Activated CD8-positive, alpha-beta memory T cell treated with anti-CD3 and anti-CD28 coated beads for 24 hours (primary cell): Measurements from ENCODE around the gene RAB31.
"Not testable (repeated sequence)": the region's sequence is repeated elsewhere in the genome, so short reads cannot be mapped to it uniquely, and the experiment has no call there.

ENCODE experiments used
- DNase-seq: peaks from one replicate; pipeline ENCODE4 v3.0.0-alpha.2; 2020

Gene RAB31, protein sequence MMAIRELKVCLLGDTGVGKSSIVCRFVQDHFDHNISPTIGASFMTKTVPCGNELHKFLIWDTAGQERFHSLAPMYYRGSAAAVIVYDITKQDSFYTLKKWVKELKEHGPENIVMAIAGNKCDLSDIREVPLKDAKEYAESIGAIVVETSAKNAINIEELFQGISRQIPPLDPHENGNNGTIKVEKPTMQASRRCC

DNA sequence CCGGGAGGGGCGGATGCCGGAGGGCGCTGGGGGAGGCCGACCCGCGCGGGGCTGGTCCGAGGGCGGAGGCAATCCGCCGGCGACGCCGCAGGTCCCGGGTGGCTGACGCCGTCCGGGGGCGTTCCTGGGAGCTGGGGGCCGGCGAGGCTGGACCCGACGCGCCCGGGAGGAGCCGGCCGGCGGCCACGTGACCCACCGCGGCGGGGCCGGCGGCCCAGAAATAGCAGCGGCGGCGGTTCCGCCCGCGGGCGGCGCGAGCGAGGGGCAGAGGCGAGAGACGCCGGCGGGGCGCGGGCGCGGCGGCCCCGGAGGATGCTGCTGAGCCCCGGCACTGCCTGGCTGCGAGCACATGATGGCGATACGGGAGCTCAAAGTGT lies at the start of gene RAB31:
RAB31 (plus strand) TSS at position 245 of the 377 bp plus-strand sequence; CDS start at position 350, 105 bp downstream.
- no peak for DNase-seq

DNA sequence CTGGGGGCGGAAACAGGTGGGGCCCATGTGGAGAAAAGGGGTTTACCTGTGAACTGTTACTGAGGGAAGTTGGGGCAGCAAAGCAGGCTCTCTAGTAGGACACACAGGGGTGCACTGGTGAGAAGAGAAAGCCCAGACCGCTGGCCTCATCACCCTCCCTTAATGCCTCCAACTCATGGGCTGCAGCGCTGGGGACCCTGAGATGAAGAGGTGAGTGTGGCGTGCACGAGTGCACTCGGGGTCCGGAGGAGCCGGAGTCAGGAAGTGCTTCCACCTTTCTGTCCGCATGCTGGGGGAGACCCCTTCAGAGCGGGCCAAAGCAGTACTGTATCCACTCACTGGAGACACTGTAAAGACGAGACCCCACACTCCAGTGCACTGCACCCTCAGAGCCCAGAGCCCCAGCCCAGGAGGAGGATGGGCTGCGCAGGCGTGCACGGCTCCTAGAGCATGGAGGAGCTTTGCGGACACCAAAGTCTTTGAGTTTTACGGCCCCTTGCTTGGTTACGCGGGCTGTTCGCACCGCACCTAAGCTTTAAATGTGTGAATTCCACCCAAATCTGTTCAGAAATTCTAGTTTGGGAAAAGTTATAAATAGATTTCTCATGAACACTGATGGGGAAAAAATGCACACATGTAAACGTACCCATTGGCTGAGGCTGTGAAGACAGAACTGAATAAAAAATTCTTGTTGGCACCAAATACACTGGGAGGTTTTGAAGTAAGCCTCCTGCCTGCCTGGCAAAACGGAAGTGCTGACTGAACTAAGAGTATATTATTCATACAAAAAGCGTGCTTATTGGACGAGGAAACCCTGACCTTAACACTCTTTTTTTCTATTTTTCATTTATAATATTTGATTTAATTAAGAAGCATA lies 48.4 kb upstream of the RAB31 start:
- no peak for DNase-seq

DNA sequence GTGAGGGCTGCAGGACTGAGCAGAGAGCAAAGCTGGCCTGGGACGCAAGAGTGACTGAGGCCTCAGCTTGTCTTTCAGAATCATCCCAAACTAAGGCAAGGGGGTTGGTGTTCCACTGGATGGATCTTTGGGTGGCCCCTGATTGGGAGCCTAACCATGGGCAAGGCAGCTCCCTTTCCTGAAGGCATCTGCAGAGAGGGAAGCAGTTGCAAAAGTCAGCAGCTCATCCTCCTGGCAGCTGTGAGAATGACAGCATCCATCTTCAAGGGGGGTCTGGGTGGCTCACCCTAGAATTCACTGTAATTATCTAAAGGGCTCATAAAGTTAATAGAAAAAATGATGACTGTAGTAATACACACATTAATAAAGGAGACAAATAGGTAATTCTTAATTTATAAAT lies 46.5 kb upstream of the RAB31 start:
- no peak for DNase-seq

DNA sequence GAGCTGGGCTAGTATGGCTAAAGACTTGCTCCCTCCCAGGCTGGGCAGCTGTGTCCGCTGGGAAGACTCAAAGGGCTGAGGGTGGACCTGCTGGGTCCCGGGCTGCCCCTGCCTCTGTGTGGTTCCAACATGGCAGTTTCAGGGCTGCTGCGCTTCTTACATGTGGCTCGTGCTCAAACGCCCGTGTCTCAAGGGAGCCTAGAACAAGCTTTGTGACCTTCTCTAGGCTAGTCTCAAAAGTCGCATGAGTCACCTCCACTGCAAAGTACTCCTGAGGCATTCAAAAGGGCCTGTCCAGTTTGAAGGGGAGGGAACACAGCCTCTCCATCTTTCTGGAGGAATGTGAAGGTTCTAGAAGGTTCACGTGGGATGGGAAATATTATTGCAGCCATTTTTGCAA lies 44.7 kb upstream of the RAB31 start:
- DNase-seq: no peak

DNA sequence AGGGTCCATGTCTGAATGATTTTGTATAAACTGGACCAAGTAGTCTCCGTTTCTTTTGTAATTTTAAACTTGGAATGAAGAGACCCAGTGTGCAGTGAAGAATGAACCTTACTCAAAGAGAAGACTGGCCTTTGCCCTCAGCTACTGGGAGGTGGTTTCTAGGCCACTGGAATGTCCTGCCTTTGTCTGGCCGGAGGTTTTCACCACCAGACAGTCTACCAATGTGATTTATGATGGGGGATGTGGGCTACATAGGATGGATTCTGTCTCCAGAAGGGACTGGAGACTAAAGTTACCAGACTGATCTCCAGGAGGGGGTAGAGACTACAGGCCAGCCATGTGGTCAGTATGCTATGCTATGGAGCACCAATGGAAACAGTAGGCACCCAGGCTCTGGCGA lies 42.8 kb upstream of the RAB31 start:
- DNase-seq: no peak

- no peak for DNase-seq
These were observed 41.6 kb upstream of the RAB31 start for GRCh38 chr18:9666548-9666947.

GRCh38 chr18:9669016-9669415 lies 39.1 kb upstream of the RAB31 start:
- no peak for DNase-seq

DNA sequence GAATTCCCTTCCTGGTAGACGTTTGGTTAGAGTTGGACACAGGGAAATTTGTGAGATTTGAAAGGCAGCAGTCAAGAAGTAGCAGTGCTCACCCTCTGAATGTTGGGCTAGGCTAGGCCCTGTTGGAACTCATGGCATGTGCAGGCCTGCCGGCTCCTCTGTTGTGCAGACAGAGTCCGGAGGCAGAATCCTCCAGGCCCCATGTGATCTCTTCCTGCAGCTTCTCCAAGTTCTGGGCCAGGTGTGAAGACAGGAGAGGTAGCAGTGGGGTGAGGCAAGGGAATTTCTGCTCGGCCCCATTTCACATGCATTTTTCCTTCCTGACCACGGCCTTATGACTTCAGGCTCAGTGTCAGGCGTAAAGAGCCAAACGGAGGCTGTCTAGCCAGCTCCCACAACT lies 36.9 kb upstream of the RAB31 start:
- DNase-seq: no peak

DNA sequence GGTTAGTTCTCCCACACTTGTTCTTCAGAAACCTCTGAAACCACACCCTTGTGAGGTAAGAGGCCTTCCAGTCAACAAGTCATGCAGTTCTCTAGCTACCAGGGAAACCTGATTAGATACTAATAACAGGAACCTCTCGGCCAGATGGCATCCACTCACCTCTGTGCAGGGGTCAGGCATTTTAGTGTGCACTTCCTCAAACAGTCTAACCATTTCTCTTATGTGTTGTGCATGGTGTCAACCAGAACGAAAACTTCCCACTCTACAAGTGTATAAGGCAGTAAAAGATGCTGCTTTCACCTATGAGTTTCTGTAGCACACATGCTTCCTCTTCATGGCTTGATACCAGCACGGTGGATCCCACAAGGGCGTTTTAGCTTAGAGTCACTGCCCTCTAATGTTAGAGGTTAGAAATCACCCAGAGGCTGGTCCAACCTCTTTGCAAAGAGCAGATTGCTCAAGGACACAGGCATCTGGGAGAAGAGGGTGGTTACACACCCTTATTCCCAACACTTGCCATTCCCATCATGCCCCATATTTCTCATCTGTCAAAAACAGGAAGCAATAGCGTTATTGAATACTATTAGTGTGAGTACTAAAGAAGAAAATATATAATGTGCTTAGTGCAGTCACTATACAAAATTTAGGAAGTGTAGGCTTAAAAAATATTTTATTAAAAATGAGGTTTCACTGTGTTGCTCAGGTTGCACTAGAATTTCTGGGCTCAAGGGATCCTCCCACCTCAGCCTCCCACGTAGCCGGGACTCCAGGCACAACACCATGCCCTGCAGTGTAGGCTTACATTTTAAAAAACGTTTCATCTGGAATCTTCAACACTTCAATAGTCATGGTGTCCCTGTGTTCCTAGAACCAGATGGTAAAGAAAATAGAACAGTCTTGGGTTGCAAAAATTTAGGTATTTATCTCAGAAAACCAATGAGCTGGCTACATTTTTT lies 34.5 kb upstream of the RAB31 start:
- DNase-seq: no peak

- not testable (repeated sequence) for DNase-seq
These were observed 29.9 kb upstream of the RAB31 start for GRCh38 chr18:9678216-9678615.

- DNase-seq: no peak
These were observed 29.0 kb upstream of the RAB31 start for GRCh38 chr18:9679125-9679524.

GRCh38 chr18:9681217-9681616 lies 26.9 kb upstream of the RAB31 start:
- no peak for DNase-seq

GRCh38 chr18:9682572-9682971 lies 25.5 kb upstream of the RAB31 start:
- no peak for DNase-seq

GRCh38 chr18:9683418-9684396 lies 24.4 kb upstream of the RAB31 start:
- no peak for DNase-seq

DNA sequence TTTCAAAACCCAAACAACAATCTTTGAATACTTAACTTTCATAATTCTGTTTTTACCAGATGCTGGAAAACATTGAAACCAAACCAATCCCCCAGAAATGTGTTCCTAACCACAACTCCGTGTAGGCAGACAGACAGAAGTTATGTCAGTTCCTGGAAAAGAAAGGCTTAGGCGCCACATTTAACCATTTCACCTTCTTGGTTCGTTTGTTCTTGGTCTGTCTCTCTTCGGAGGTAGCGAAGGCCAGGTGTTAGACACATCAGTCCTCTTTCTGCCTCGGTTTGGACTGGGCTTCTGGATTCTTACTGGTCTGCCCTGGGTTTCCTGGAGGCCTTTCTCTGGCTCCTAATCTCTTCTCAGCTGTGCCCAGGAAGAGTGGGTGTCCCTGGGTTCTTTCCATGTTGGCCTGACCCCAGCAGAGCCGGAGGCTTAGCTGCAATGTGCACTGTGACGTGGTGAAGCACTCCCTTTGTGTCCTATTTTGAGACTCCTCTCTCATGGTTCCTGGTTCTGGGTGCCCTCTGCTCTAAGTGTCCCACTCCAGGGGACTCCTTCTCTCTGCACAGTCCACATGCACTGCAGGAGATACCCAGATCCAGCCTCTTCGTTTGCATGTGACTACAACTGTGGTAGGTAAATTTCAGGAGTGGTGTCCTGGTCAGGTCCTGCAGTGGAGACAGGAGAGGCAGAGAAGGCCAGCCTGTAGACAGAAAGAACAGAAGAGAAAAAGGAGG lies 23.1 kb upstream of the RAB31 start:
- DNase-seq: no peak

DNA sequence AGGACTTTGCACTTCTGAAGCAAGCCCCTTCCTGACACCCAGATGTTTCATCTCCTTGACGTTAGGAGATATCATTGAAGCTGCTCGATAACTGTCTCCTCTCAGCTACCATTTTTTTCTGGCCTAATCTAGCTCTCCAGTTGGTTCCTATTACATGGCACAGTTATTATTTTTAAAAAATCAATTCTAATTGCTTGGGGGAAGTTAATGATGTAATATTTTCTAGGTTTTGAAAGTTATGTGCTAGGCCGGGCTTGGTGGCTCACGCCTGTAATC lies 22.5 kb upstream of the RAB31 start:
- no peak for DNase-seq

DNA sequence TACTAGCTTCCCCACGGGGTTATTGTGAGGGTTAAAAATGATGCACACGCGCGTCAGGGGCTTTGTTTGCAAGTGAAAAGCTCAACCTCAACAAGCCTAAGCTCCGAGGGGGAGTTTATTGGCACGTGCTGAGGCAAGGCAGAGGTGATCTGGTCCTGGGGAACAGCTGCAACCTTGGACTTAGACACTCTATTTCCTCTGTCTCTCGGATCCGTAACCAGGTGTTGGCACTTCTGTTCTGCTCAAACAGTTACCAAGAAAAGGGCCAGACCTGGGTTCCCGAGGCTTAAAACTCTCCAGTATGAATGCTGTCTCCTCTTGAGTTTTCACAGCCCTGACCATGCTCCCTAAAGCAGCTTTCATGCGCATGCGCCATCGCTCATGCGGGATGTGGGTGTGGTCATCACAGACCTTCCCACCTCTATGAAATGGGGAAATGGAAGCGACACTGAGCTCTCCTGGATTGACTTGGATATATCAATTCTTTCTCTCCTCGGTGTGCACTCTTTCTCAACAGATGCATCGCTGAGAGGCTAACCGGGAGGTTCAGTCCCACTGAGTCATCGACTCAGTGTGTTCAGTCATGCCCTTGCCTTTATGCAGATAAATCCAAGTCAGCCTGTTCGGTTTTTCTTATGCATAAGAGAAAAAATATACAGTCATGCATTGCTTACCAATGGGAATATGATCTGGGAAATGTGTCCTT lies 19.9 kb upstream of the RAB31 start:
- no peak for DNase-seq

- no peak for DNase-seq
These were observed 18.8 kb upstream of the RAB31 start for GRCh38 chr18:9689253-9689652.

DNA sequence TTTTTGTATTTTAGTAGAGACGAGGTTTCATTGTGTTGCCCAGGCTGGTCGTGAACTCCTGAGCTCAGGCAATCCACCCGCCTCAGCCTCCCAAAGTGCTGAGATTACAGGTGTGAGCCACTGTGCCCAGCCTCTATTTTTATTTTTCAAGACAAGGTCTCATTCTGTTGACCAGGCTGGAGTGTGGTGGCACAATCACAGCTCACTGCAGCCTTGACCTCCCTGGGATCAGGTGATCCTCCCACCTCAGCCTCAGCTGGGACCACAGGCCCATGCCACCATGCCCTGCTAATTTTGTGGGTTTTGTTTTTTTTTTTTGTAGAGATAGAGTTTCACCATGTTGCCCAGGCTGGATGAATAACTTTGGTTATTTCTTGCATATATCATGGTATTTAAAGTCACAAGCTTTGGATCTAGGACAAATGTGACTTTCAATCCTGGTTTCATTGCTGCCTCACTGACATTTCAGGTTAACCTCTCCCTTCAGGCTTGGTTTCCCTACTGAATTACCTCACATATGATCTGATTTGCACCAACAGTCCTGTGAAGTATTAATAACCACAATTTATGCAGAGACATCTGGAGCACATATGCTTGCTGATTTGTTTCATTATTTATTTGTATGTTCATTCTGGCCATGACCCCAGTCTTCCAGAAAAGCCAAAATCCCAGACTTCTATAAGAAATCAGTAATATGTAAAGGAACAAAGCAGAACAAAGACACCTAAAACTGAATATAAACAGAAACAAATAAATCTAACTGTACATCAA lies 17.5 kb upstream of the RAB31 start:
- no peak for DNase-seq

DNA sequence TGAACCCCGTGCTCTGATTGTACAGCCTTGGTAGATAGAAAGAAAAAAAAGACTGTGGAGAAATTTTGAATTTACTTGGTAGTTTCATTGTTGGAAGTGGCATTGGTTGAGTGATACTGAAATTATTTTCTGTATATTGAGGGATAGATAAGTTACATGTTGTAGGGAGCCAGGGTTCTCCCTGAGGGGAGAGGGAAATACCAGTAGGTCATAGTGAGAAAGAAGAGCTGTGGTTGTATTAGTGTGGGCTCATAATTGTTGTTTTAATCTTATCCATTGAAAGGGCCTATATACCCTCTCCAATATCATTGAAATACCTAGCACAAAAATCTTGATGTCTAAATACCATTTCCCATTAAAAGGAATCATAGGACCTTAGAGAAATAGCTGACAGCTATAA lies 16.9 kb upstream of the RAB31 start:
- no peak for DNase-seq
